ENCODE measurements around the gene MRGPRD.

The MRGPRD gene

GRCh38 chr11:68980776-68981065 lies at the start of gene MRGPRD:
Gene MRGPRD, minus strand, starts transcription at chr11:68980986. Its CDS starts 0 bp downstream, at chr11:68980986.
- in situ Hi-C loops (cut with HindIII; ENCODE audit: low sequenced_read_pairs) = no loop called here

GRCh38 chr11:69030301-69030700 lies 49.5 kb upstream of the MRGPRD start:
- in situ Hi-C loops (cut with HindIII; ENCODE audit: low sequenced_read_pairs) = loop anchor here (5.0 kb wide), 1 partner anchor 33 kb away; no protein-coding TSS in a partner anchor

- in situ Hi-C loops (cut with HindIII; ENCODE audit: low sequenced_read_pairs) = no loop called here
These were observed 47.1 kb upstream of the MRGPRD start for GRCh38 chr11:69027704-69028372.

GRCh38 chr11:69024509-69024908 lies 43.7 kb upstream of the MRGPRD start:
- in situ Hi-C loops (cut with HindIII; ENCODE audit: low sequenced_read_pairs) = no loop called here

- in situ Hi-C loops (cut with HindIII; ENCODE audit: low sequenced_read_pairs) = no loop called here
These were observed 41.5 kb upstream of the MRGPRD start for GRCh38 chr11:69022260-69022659.

- in situ Hi-C loops (cut with HindIII; ENCODE audit: low sequenced_read_pairs) = no loop called here
These were observed 38.1 kb upstream of the MRGPRD start for GRCh38 chr11:69018924-69019323.

GRCh38 chr11:69017951-69018350 lies 37.2 kb upstream of the MRGPRD start:
- in situ Hi-C loops (cut with HindIII; ENCODE audit: low sequenced_read_pairs) = no loop called here

GRCh38 chr11:69014898-69015549 lies 34.2 kb upstream of the MRGPRD start:
- in situ Hi-C loops (cut with HindIII; ENCODE audit: low sequenced_read_pairs) = no loop called here

GRCh38 chr11:69014084-69014851 lies 33.5 kb upstream of the MRGPRD start:
- in situ Hi-C loops (cut with HindIII; ENCODE audit: low sequenced_read_pairs) = no loop called here

- in situ Hi-C loops (cut with HindIII; ENCODE audit: low sequenced_read_pairs) = no loop called here
These were observed 32.5 kb upstream of the MRGPRD start, which contains the start of gene MRGPRF for GRCh38 chr11:69013009-69013951. Gene MRGPRF, minus strand, starts transcription at chr11:69013246. Its CDS starts 3,345 bp downstream, at chr11:69009901.

- in situ Hi-C loops (cut with HindIII; ENCODE audit: low sequenced_read_pairs) = no loop called here
These were observed 31.6 kb upstream of the MRGPRD start for GRCh38 chr11:69012092-69013008.

GRCh38 chr11:69011624-69012091 lies 30.9 kb upstream of the MRGPRD start:
- in situ Hi-C loops (cut with HindIII; ENCODE audit: low sequenced_read_pairs) = no loop called here

- in situ Hi-C loops (cut with HindIII; ENCODE audit: low sequenced_read_pairs) = no loop called here
These were observed 30.3 kb upstream of the MRGPRD start for GRCh38 chr11:69010964-69011623.

GRCh38 chr11:69010361-69010891 lies 29.6 kb upstream of the MRGPRD start:
- in situ Hi-C loops (cut with HindIII; ENCODE audit: low sequenced_read_pairs) = no loop called here

GRCh38 chr11:69009441-69010211 lies 28.8 kb upstream of the MRGPRD start:
- in situ Hi-C loops (cut with HindIII; ENCODE audit: low sequenced_read_pairs) = no loop called here

- in situ Hi-C loops (cut with HindIII; ENCODE audit: low sequenced_read_pairs) = no loop called here
These were observed 28.1 kb upstream of the MRGPRD start for GRCh38 chr11:69008737-69009440.

GRCh38 chr11:69007975-69008381 lies 27.2 kb upstream of the MRGPRD start:
- in situ Hi-C loops (cut with HindIII; ENCODE audit: low sequenced_read_pairs) = no loop called here

Measured in endothelial cell of hepatic sinusoid (primary cell).